ENCODE results near the gene LOXL3.
A peak's percentile ranks its signal among the peaks of the same experiment; 100 is the strongest.

Gene LOXL3

GRCh38 chr2:74498500-74499266 lies 55.1 kb downstream of the LOXL3 start:
- no peaks in the 10 kb centered on the region for H3K9me3 ChIP-seq (ENCODE audit: insufficient read depth, low read length)
- H3K4me3 ChIP-seq (ENCODE audit: insufficient read length, low read depth): peak overlapping the region; percentile 39
- H3K9ac ChIP-seq (ENCODE audit: insufficient read length, low read depth): peak overlapping the region; percentile 33
- no peak for DNase-seq (ENCODE audit: low read depth, low spot score)
- peaks cover 9% of the 10 kb centered on the region for H3K36me3 ChIP-seq (ENCODE audit: insufficient read depth, insufficient read length, low read length)
- peaks cover 85% of the 10 kb centered on the region for H3K27me3 ChIP-seq (ENCODE audit: insufficient read depth, insufficient read length)
- TF ChIP-seq YY1 (IDR thresholded peaks at IDR 0.05; ENCODE audit: insufficient read depth, insufficient read length) (no peak), SUZ12 (IDR thresholded peaks at IDR 0.05; ENCODE audit: extremely low read depth, insufficient read depth, insufficient read length) (peak; percentile 18)
- H3K4me1 ChIP-seq (ENCODE audit: insufficient read depth, insufficient read length): peaks cover 23% of the 10 kb centered on the region

GRCh38 chr2:74497777-74498499 lies 55.8 kb downstream of the LOXL3 start:
- Histone ChIP-seq H3K4me1 (ENCODE audit: insufficient read depth, insufficient read length) (peaks cover 23% of the 10 kb centered on the region), H3K36me3 (ENCODE audit: insufficient read depth, insufficient read length, low read length) (peaks cover 16% of the 10 kb centered on the region), H3K27me3 (ENCODE audit: insufficient read depth, insufficient read length) (peaks cover 78% of the 10 kb centered on the region), H3K4me3 (ENCODE audit: insufficient read length, low read depth) (peak overlapping the region; percentile 39), H3K9ac (ENCODE audit: insufficient read length, low read depth) (peak overlapping the region; percentile 74), H3K9me3 (ENCODE audit: insufficient read depth, low read length) (no peaks in the 10 kb centered on the region)
- no peak for DNase-seq (ENCODE audit: low read depth, low spot score)
- TF ChIP-seq ZNF274 (IDR thresholded peaks at IDR 0.05; ENCODE audit: low read depth, low read length) (no peak), YY1 (IDR thresholded peaks at IDR 0.05; ENCODE audit: insufficient read depth, insufficient read length) (no peak), SUZ12 (IDR thresholded peaks at IDR 0.05; ENCODE audit: extremely low read depth, insufficient read depth, insufficient read length) (no peak)

- Histone ChIP-seq H3K4me1 (ENCODE audit: insufficient read depth, insufficient read length) (peaks cover 23% of the 10 kb centered on the region), H3K9ac (ENCODE audit: insufficient read length, low read depth) (peak overlapping the region; percentile 74), H3K36me3 (ENCODE audit: insufficient read depth, insufficient read length, low read length) (peaks cover 23% of the 10 kb centered on the region), H3K27me3 (ENCODE audit: insufficient read depth, insufficient read length) (peaks cover 70% of the 10 kb centered on the region), H3K9me3 (ENCODE audit: insufficient read depth, low read length) (no peaks in the 10 kb centered on the region), H3K4me3 (ENCODE audit: insufficient read length, low read depth) (no peak overlapping the region)
- no peak for DNase-seq (ENCODE audit: low read depth, low spot score)
- TF ChIP-seq ZNF274 (IDR thresholded peaks at IDR 0.05; ENCODE audit: low read depth, low read length) (no peak), YY1 (IDR thresholded peaks at IDR 0.05; ENCODE audit: insufficient read depth, insufficient read length) (no peak), SUZ12 (IDR thresholded peaks at IDR 0.05; ENCODE audit: extremely low read depth, insufficient read depth, insufficient read length) (no peak)
These were observed 56.6 kb downstream of the LOXL3 start for GRCh38 chr2:74496997-74497776.

GRCh38 chr2:74495440-74495839 lies 58.3 kb downstream of the LOXL3 start:
- Histone ChIP-seq H3K27me3 (ENCODE audit: insufficient read depth, insufficient read length) (peaks cover 53% of the 10 kb centered on the region), H3K9me3 (ENCODE audit: insufficient read depth, low read length) (no peaks in the 10 kb centered on the region), H3K36me3 (ENCODE audit: insufficient read depth, insufficient read length, low read length) (peaks cover 41% of the 10 kb centered on the region), H3K9ac (ENCODE audit: insufficient read length, low read depth) (no peak overlapping the region), H3K4me3 (ENCODE audit: insufficient read length, low read depth) (no peak overlapping the region), H3K4me1 (ENCODE audit: insufficient read depth, insufficient read length) (peaks cover 10% of the 10 kb centered on the region)
- TF ChIP-seq ZNF274 (IDR thresholded peaks at IDR 0.05; ENCODE audit: low read depth, low read length) (no peak), YY1 (IDR thresholded peaks at IDR 0.05; ENCODE audit: insufficient read depth, insufficient read length) (no peak), SUZ12 (IDR thresholded peaks at IDR 0.05; ENCODE audit: extremely low read depth, insufficient read depth, insufficient read length) (no peak)
- DNase-seq (ENCODE audit: low read depth, low spot score): no peak

- no peak overlapping the region for H3K4me3 ChIP-seq (ENCODE audit: insufficient read length, low read depth)
- no peak for DNase-seq (ENCODE audit: low read depth, low spot score)
- no peak overlapping the region for H3K9ac ChIP-seq (ENCODE audit: insufficient read length, low read depth)
- H3K36me3 ChIP-seq (ENCODE audit: insufficient read depth, insufficient read length, low read length): peaks cover 49% of the 10 kb centered on the region
- H3K9me3 ChIP-seq (ENCODE audit: insufficient read depth, low read length): no peaks in the 10 kb centered on the region
- TF ChIP-seq SUZ12 (IDR thresholded peaks at IDR 0.05; ENCODE audit: extremely low read depth, insufficient read depth, insufficient read length): no peak
- TF ChIP-seq ZNF274 (IDR thresholded peaks at IDR 0.05; ENCODE audit: low read depth, low read length): no peak
- TF ChIP-seq YY1 (IDR thresholded peaks at IDR 0.05; ENCODE audit: insufficient read depth, insufficient read length): no peak
- peaks cover 5% of the 10 kb centered on the region for H3K4me1 ChIP-seq (ENCODE audit: insufficient read depth, insufficient read length)
- peaks cover 34% of the 10 kb centered on the region for H3K27me3 ChIP-seq (ENCODE audit: insufficient read depth, insufficient read length)
These were observed 60.2 kb downstream of the LOXL3 start for GRCh38 chr2:74493546-74493945.

- Histone ChIP-seq H3K27me3 (ENCODE audit: insufficient read depth, insufficient read length) (peaks cover 17% of the 10 kb centered on the region), H3K4me1 (ENCODE audit: insufficient read depth, insufficient read length) (no peaks in the 10 kb centered on the region), H3K4me3 (ENCODE audit: insufficient read length, low read depth) (no peak overlapping the region), H3K9ac (ENCODE audit: insufficient read length, low read depth) (no peak overlapping the region), H3K36me3 (ENCODE audit: insufficient read depth, insufficient read length, low read length) (peaks cover 49% of the 10 kb centered on the region), H3K9me3 (ENCODE audit: insufficient read depth, low read length) (no peaks in the 10 kb centered on the region)
- TF ChIP-seq YY1 (IDR thresholded peaks at IDR 0.05; ENCODE audit: insufficient read depth, insufficient read length) (no peak), SUZ12 (IDR thresholded peaks at IDR 0.05; ENCODE audit: extremely low read depth, insufficient read depth, insufficient read length) (no peak), ZNF274 (IDR thresholded peaks at IDR 0.05; ENCODE audit: low read depth, low read length) (no peak)
- no peak for DNase-seq (ENCODE audit: low read depth, low spot score)
These were observed 61.8 kb downstream of the LOXL3 start for GRCh38 chr2:74491648-74492544.

Data from NT2/D1 (cell line).